GM21786 (cell line): ENCODE data around the gene FRMD7.

ENCODE experiments used
- ATAC-seq: cut with Tn5 transposase; IDR thresholded peaks from one replicate; pipeline ENCODE4 v1.9.1; 2021; ENCODE audit not compliant: unreplicated experiment

The FRMD7 gene

GRCh38 chrX:132040066-132040465 is 87.8 kb downstream of the FRMD7 start:
- ATAC-seq = no peak

GRCh38 chrX:132037479-132037993 is 90.3 kb downstream of the FRMD7 start:
- ATAC-seq = no peak

- no peak for ATAC-seq
Observed at GRCh38 chrX:132034648-132035047, 93.2 kb downstream of the FRMD7 start.

- no peak for ATAC-seq
Observed at GRCh38 chrX:132033166-132033565, 94.7 kb downstream of the FRMD7 start.

- no peak for ATAC-seq
Observed at GRCh38 chrX:132031867-132032266, 96.0 kb downstream of the FRMD7 start.

GRCh38 chrX:132030264-132030663 is 97.6 kb downstream of the FRMD7 start:
- no peak for ATAC-seq
